Tibial nerve (tissue), 4 donors: Measurements from ENCODE around the gene LRGUK. TPM values are rescaled to one million over a fixed set of nuclear protein-coding genes. Genes with fewer than 3 reads are reported as not detected.
A peak's percentile ranks its signal among the peaks of the same experiment; 100 is the strongest.

ENCODE experiments used
- DNase-seq, 2 donors: peaks; one replicate each; pipeline ENCODE4 v3.0.0-alpha.2; 2019; ENCODE audit warnings: low spot score in 2 of 2
- H3K27ac ChIP-seq, 4 donors: fragments of 200-600 bp; sonication (generic) in 3 of 4; one replicate each; pipeline ENCODE4 v1.5.1; 2017 to 2019; ENCODE audit warnings: mild to moderate bottlenecking in 1 of 4
- H3K27me3 ChIP-seq, 2 donors: fragments of 200-600 bp; sonication (generic) in 1 of 2; one replicate each; pipeline versions ENCODE4 v1.5.1 to v1.6.0; 2017 to 2019
- H3K36me3 ChIP-seq, 3 donors: fragments of 200-600 bp; sonication (generic); one replicate each; pipeline ENCODE4 v1.5.1; 2018 to 2019
- H3K4me1 ChIP-seq, 4 donors: fragments of 200-600 bp; sonication (generic) in 3 of 4; one replicate each; pipeline ENCODE4 v1.5.1; 2017 to 2019
- H3K4me3 ChIP-seq, 4 donors: fragments of 200-600 bp; sonication (generic) in 3 of 4; one replicate each; pipeline ENCODE4 v1.5.1; 2017 to 2019; ENCODE audit warnings: mild to moderate bottlenecking in 1 of 4, moderate library complexity in 1 of 4
- H3K9me3 ChIP-seq, 4 donors: fragments of 200-600 bp; sonication (generic) in 3 of 4; one replicate each; pipeline ENCODE4 v1.5.1; 2017 to 2019
- EP300 ChIP-seq, 2 donors: sonication (generic); formaldehyde crosslinking; IDR thresholded peaks; one replicate each; pipeline ENCODE4 v1.6.1; 2017; ENCODE audit warnings: antibody characterized with exemption in 2 of 2, mild to moderate bottlenecking in 1 of 2
- POLR2A ChIP-seq, 2 donors: fragments of 450-650 bp; IDR thresholded peaks; one replicate each; pipeline ENCODE4 v1.6.1; 2017; ENCODE audit warnings: antibody characterized with exemption in 2 of 2, mild to moderate bottlenecking in 2 of 2, moderate library complexity in 2 of 2
- WGBS, 2 donors: methylation state at CpG; one replicate each; pipeline ENCODE4 v1.1.5; 2018; 5-methylcytosine and 5-hydroxymethylcytosine counted together
- total RNA-seq, 4 donors: library from RNA; depleted of rRNA; stranded (reverse); fragments of >200 nt; gene quantifications; one replicate each; pipeline ENCODE4 v1.1.0, GENCODE V29; 2016
- TF ChIP-seq, protein P1 (sequence below), 5 experiments: fragments of 200-600 bp in 3 of 5; fragments of 450-650 bp in 2 of 5; sonication (generic) in 3 of 5; IDR thresholded peaks; one replicate each; pipeline ENCODE4 v1.5.1; 2016 to 2019; ENCODE audit warnings: antibody characterized with exemption in 5 of 5, mild to moderate bottlenecking in 3 of 5, moderate library complexity in 2 of 5

LRGUK gene
- total RNA-seq, 4 donors from 2014 or later, result 0.39 to 2.6 (median 1.5) TPM

DNA sequence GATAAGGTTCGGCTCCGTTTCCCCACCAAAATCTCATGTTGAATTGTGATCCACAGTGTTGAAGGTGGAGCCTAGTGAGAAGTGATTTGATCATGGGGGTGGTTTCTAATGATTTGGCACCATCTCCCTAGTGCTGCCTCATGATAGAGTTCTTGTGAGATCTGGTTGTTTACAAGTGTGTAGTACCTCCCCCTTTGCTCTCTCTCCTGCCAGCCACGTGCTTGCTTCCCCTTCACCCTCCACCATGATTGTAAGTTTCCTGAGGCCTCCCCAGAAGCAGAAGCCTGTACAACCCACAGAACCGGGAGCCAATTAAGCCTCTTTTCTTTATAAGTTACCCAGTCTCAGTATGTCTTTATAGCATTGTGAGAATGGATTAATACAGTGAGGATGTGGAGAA is 12.1 kb upstream of the LRGUK start:
- Histone ChIP-seq H3K4me1 (no peaks in the 10 kb centered on the region), H3K36me3 (no peaks in the 10 kb centered on the region), H3K27me3 (no peaks in the 10 kb centered on the region), H3K4me3 (no peak overlapping the region), H3K9me3 (no peaks in the 10 kb centered on the region), H3K27ac (no peak overlapping the region)
- WGBS, 2 donors, result 80 to 81% methylated on average over 4 of the region's 4 CpGs
- TF ChIP-seq POLR2A (IDR thresholded peaks at IDR 0.05) (no peak), EP300 (IDR thresholded peaks at IDR 0.05) (no peak)
- TF ChIP-seq, protein P1, sequence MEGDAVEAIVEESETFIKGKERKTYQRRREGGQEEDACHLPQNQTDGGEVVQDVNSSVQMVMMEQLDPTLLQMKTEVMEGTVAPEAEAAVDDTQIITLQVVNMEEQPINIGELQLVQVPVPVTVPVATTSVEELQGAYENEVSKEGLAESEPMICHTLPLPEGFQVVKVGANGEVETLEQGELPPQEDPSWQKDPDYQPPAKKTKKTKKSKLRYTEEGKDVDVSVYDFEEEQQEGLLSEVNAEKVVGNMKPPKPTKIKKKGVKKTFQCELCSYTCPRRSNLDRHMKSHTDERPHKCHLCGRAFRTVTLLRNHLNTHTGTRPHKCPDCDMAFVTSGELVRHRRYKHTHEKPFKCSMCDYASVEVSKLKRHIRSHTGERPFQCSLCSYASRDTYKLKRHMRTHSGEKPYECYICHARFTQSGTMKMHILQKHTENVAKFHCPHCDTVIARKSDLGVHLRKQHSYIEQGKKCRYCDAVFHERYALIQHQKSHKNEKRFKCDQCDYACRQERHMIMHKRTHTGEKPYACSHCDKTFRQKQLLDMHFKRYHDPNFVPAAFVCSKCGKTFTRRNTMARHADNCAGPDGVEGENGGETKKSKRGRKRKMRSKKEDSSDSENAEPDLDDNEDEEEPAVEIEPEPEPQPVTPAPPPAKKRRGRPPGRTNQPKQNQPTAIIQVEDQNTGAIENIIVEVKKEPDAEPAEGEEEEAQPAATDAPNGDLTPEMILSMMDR (IDR thresholded peaks at IDR 0.05), result no peak
- DNase-seq, result no peak

DNA sequence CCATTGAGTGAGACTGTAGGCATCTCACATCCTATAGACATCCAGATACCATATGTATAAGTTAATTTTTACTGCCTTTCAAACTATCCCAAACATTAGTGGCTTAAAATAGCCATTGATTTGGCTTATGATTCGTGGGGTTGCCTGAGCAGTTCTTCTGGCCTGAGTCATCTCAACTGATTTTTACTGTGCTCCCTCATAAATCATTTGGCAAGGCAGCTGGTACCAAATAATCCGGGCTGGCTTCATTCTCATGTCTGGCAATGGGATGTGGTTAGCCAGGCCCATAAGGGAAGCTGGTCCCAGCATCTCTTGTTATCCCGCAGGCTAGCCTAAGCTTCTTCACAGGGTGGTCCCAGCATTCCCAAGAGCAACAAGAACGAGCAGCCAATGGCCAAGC is 6.7 kb upstream of the LRGUK start:
- Histone ChIP-seq H3K4me3 (no peak overlapping the region), H3K9me3 (no peaks in the 10 kb centered on the region), H3K27me3 (no peaks in the 10 kb centered on the region), H3K27ac (no peak overlapping the region), H3K36me3 (no peaks in the 10 kb centered on the region), H3K4me1 (no peaks in the 10 kb centered on the region)
- TF ChIP-seq, protein P1 (IDR thresholded peaks at IDR 0.05), result no peak
- no peak for TF ChIP-seq EP300 (IDR thresholded peaks at IDR 0.05)
- no peak for TF ChIP-seq POLR2A (IDR thresholded peaks at IDR 0.05)
- no peak for DNase-seq
- 78 to 83% methylated on average over 4 of the region's 4 CpGs for WGBS, 2 donors

DNA sequence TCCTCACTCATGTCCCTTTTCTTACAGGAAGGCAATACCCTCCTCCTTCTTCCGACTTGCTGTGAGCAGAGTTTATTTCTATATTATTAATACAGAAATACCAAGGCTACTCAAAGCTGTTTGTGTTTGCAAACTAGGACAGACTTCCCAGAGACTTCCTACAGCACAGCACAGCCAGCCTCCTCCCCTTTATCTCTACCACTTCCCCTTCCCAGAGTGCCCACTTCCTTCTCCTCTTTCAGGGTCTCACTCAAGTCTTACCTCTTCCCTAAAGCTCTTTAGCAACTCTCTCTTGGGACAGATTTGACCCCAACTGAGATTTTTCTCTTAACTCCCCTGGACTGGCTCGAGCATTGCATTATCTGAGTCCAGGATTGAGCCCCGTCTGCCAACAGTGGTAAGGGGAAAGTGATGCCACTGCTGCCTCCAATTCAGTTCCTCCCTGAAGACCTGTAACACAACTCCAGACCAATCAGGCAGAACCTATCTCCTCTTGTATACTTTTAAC is 5.5 kb upstream of the LRGUK start:
- peaks cover 0 to 4% (median 0%) of the 10 kb centered on the region in 4 donors for H3K4me1 ChIP-seq
- 60 to 74% methylated on average over 3 of the region's 3 CpGs for WGBS, 2 donors
- no peaks in the 10 kb centered on the region for H3K27me3 ChIP-seq
- no peak overlapping the region for H3K27ac ChIP-seq
- TF ChIP-seq, protein P1 (IDR thresholded peaks at IDR 0.05), result no peak
- TF ChIP-seq EP300 (IDR thresholded peaks at IDR 0.05) (no peak), POLR2A (IDR thresholded peaks at IDR 0.05) (no peak)
- H3K36me3 ChIP-seq, result no peaks in the 10 kb centered on the region
- no peaks in the 10 kb centered on the region for H3K9me3 ChIP-seq
- H3K4me3 ChIP-seq, result no peak overlapping the region
- no peak for DNase-seq

DNA sequence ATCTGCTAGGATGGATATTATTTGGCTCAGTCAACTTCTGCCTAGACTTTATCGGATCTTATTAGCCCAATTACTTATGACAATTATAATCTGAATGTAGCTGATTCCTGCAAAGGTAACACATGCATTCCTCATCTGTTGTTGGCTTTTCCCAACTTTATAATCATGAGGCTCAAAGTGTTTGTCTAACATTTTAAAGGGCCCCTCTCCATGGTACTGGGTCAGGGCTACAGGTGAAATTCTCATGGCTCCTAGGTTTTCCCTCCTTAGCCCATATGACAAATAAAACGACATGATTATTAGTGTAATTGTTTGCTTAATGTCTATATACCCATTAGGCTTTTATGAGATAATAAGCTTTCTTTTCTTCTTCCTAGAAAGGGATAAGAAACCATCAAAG is 4.2 kb upstream of the LRGUK start:
- Histone ChIP-seq H3K27me3 (no peaks in the 10 kb centered on the region), H3K9me3 (no peaks in the 10 kb centered on the region), H3K27ac (no peak overlapping the region), H3K4me3 (no peak overlapping the region), H3K36me3 (no peaks in the 10 kb centered on the region), H3K4me1 (peaks cover 0 to 13% (median 0%) of the 10 kb centered on the region in 4 donors)
- DNase-seq, result no peak
- 74 to 83% methylated on average over 2 of the region's 2 CpGs for WGBS, 2 donors
- TF ChIP-seq, protein P1 (IDR thresholded peaks at IDR 0.05), result no peak
- TF ChIP-seq POLR2A (IDR thresholded peaks at IDR 0.05) (no peak), EP300 (IDR thresholded peaks at IDR 0.05) (no peak)

DNA sequence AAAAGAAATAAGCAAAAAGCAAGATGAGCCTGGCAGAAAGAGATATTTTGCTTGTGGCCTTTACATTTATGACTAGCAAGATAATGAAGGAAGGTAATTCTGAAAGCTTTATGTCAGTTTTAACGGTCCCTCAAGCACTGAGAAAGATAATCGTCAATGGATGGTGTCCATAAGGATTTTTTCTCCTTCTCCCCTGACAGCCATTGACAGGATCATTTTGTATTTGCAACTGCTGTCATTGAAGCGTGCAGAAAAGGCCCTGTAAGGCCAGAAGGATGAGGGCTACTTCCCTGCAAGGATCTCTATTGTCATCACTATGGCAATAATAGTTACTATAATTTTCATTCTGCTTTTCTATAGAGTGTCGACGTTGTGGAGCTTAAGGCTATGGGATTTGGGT is 994 bp upstream of the LRGUK start:
- Histone ChIP-seq H3K36me3 (no peaks in the 10 kb centered on the region), H3K4me1 (peaks cover 0 to 14% (median 0%) of the 10 kb centered on the region in 4 donors), H3K27me3 (no peaks in the 10 kb centered on the region), H3K9me3 (no peaks in the 10 kb centered on the region), H3K27ac (no peak overlapping the region), H3K4me3 (no peak overlapping the region)
- no peak for TF ChIP-seq EP300 (IDR thresholded peaks at IDR 0.05)
- DNase-seq, result no peak
- WGBS, 2 donors, result 82 to 85% methylated on average over 5 of the region's 5 CpGs

DNA sequence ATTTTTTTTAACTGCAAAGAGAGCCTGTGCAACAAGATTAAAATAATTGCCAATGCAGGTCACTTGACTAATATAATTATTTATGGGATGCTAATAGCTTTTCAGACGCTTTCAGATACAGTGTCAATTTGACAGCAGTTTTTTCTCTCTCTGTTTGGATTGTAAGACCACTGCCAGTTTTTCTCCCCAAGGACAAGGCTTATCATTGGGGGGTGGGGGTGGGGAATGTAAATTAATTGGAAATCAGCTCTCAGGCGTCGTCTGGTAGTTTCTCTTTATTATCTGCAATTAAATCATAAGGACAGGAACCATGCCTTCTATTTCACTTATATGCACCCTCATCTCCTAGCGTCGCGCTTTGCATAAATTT is 559 bp upstream of the LRGUK start:
- Histone ChIP-seq H3K27me3 (no peaks in the 10 kb centered on the region), H3K4me1 (peaks cover 0 to 14% (median 0%) of the 10 kb centered on the region in 4 donors), H3K9me3 (no peaks in the 10 kb centered on the region), H3K27ac (peak overlapping the region in 1 of 4 donors; percentile 8), H3K4me3 (peak overlapping the region; percentile 32 to 72 (median 66)), H3K36me3 (no peaks in the 10 kb centered on the region)
- DNase-seq, result no peak
- no peak for TF ChIP-seq EP300 (IDR thresholded peaks at IDR 0.05)
- TF ChIP-seq, protein P1 (IDR thresholded peaks at IDR 0.05), result no peak
- WGBS, 2 donors, result 15 to 21% methylated on average over 6 of the region's 6 CpGs
